22Rv1 (cell line): ENCODE measurements around the gene SKI.

Experiments used
- CTCF ChIP-seq: fragments of 450-650 bp; IDR thresholded peaks from 2 replicates; pipeline ENCODE4 v1.5.1; 2017; ENCODE audit warnings: mild to moderate bottlenecking
- ZFX ChIP-seq: fragments of 450-650 bp; IDR thresholded peaks from 2 replicates; pipeline ENCODE4 v1.6.1; 2017; ENCODE audit warnings: antibody characterized with exemption, borderline replicate concordance

GRCh38 chr1:2288816-2289536 is 60.9 kb downstream of the SKI start:
- TF ChIP-seq CTCF = no peak
- TF ChIP-seq ZFX = no peak
